Activated naive CD4-positive, alpha-beta T cell treated with anti-CD3 and anti-CD28 coated beads for 36 hours (primary cell): ENCODE data around the gene IFIT2. TPM values are rescaled to one million over a fixed set of nuclear protein-coding genes. Genes with fewer than 3 reads are reported as not detected.

Experiments
- CTCF ChIA-PET: fragments of 350-600 bp; sonication (Branson Sonifier 250); formaldehyde crosslinking; loops from one replicate; lab custom pipeline; 2021; ENCODE audit warnings: antibody characterized with exemption; lab: Charles Lee
- DNase-seq: peaks from one replicate; pipeline ENCODE4 v3.0.0-alpha.2; 2020
- H3K27ac Mint-ChIP-seq: one replicate; pipeline ENCODE4 v1.8.0; 2021; ENCODE audit warnings: mild to moderate bottlenecking, mixed read lengths
- H3K27me3 Mint-ChIP-seq: one replicate; pipeline ENCODE4 v1.8.0; 2021; ENCODE audit warnings: low read depth, mixed read lengths
- H3K36me3 Mint-ChIP-seq: one replicate; pipeline ENCODE4 v1.8.0; 2021; ENCODE audit warnings: low read depth, mixed read lengths
- H3K4me1 Mint-ChIP-seq: one replicate; pipeline ENCODE4 v1.8.0; 2021; ENCODE audit warnings: low read depth, mixed read lengths
- H3K4me3 Mint-ChIP-seq: one replicate; pipeline ENCODE4 v1.8.0; 2021; ENCODE audit warnings: mild to moderate bottlenecking, moderate library complexity, mixed read lengths
- H3K9me3 Mint-ChIP-seq: one replicate; pipeline ENCODE4 v1.8.0; 2021; ENCODE audit warnings: mixed read lengths
- intact Hi-C: fragments of 100-400 bp; cut with micrococcal nuclease; formaldehyde crosslinking; loops from one replicate; pipeline ENCODE4 v1.15.1; 2023
- total RNA-seq, 2 experiments: library from RNA; stranded (reverse); gene quantifications; one replicate each; pipeline ENCODE4 v1.2.3, GENCODE V29; 2021

IFIT2 gene
- total RNA-seq, 2 experiments from 2014 or later, result 35.7 to 39.4 TPM

DNA sequence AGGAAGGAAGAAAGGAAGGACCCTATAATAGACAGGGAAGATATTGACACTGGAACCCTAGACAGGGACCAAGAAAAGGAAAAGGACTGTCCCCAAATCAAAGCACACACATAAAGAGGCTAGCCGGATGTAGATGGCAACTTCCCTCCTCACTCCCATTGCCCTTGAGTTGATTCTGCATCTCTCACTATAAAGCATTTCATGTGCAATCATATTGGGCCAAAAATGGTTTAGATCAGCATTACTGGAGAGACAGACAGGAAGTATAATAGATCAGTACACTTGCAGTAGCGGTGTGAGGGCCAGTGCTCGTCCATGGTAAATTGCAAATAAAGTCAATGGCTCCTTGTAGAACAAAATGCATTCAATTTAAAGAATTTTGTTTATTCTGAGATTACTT is 34.4 kb downstream of the IFIT2 start:
- Mint-ChIP-seq H3K4me3 (no peak overlapping the region), H3K4me1 (peaks cover 55% of the 10 kb centered on the region), H3K27me3 (peaks cover 8% of the 10 kb centered on the region), H3K9me3 (no peaks in the 10 kb centered on the region), H3K27ac (no peak overlapping the region), H3K36me3 (peaks cover 2% of the 10 kb centered on the region)
- intact Hi-C loops, result no loop called here
- CTCF ChIA-PET, result interaction anchor here (1.1 kb wide), 1 partner anchor 82 kb away, joined by 3 read pairs; no protein-coding TSS in a partner anchor
- DNase-seq, result no peak

DNA sequence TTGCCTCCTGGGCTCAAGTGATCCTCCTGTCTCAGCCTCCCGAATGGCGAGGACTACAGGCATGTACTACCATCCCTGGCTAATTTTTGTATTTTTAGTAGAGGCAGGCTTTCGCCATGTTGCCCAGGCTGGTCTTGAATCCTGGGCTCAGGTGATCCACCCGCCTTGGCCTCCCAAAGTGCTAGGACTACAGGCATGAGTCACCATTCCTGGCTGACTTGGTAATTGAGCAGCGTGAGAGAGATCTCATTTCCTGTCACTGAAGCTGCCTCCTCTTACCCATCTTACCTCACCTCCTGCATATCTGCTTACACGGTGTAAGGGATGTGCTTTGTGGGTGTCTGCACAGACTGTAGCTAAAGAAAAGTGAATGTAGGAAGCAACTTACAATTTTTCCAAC is 35.6 kb downstream of the IFIT2 start:
- Mint-ChIP-seq H3K9me3 (no peaks in the 10 kb centered on the region), H3K27me3 (peaks cover 8% of the 10 kb centered on the region), H3K36me3 (peaks cover 2% of the 10 kb centered on the region), H3K4me3 (peak overlapping the region; percentile 10), H3K4me1 (peaks cover 43% of the 10 kb centered on the region), H3K27ac (no peak overlapping the region)
- DNase-seq, result peak; percentile 76
- CTCF ChIA-PET, result interaction anchor here (0.8 to 3.3 kb wide), 5 partner anchors 14 to 81 kb away, joined by 3 to 12 read pairs (median 3); partner anchors contain the start of gene IFIT1
- intact Hi-C loops, result no loop called here

DNA sequence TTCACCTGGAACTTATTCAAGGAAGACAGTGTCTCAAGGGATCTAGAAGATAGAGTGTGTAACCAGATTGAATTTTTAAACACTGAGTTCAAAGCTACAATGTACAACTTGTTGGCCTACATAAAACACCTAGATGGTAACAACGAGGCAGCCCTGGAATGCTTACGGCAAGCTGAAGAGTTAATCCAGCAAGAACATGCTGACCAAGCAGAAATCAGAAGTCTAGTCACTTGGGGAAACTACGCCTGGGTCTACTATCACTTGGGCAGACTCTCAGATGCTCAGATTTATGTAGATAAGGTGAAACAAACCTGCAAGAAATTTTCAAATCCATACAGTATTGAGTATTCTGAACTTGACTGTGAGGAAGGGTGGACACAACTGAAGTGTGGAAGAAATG is 36.9 kb downstream of the IFIT2 start:
- Mint-ChIP-seq H3K27ac (no peak overlapping the region), H3K27me3 (peaks cover 6% of the 10 kb centered on the region), H3K36me3 (peaks cover 2% of the 10 kb centered on the region), H3K4me1 (peaks cover 31% of the 10 kb centered on the region), H3K9me3 (no peaks in the 10 kb centered on the region), H3K4me3 (no peak overlapping the region)
- intact Hi-C loops, result no loop called here
- no peak for DNase-seq
- CTCF ChIA-PET, result interaction anchor here (1.1 to 3.3 kb wide), 3 partner anchors 25 to 54 kb away, joined by 3 to 12 read pairs (median 3); partner anchors contain the start of gene IFIT1

DNA sequence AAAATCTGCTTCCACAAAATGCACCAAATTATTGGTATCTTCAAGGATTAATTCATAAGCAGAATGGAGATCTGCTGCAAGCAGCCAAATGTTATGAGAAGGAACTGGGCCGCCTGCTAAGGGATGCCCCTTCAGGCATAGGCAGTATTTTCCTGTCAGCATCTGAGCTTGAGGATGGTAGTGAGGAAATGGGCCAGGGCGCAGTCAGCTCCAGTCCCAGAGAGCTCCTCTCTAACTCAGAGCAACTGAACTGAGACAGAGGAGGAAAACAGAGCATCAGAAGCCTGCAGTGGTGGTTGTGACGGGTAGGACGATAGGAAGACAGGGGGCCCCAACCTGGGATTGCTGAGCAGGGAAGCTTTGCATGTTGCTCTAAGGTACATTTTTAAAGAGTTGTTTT is 38.0 kb downstream of the IFIT2 start:
- Mint-ChIP-seq H3K36me3 (peaks cover 2% of the 10 kb centered on the region), H3K4me3 (no peak overlapping the region), H3K4me1 (peaks cover 25% of the 10 kb centered on the region), H3K9me3 (no peaks in the 10 kb centered on the region), H3K27ac (no peak overlapping the region), H3K27me3 (peaks cover 6% of the 10 kb centered on the region)
- intact Hi-C loops, result no loop called here
- DNase-seq, result no peak
- CTCF ChIA-PET, result interaction anchor here (0.7 to 3.3 kb wide), 3 partner anchors 13 to 260 kb away, joined by 3 to 12 read pairs (median 3); no protein-coding TSS in a partner anchor

DNA sequence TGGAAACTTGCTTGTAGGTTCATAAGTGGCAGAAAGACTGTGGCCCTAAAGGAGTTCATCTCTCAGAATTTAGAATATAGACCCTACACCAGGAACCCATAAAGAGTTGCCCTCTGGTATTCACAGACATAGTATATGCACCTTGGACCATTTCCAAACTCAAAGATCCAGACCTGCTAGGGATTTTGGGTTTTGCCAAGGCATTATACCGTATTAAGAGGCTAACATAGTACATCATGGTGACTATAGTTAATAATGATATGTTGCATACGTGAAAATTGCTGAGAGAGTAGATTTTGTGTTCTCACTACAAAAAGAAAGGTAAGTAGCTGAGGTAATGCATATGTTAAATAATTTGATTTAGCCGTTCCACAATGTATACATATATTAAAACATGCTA is 39.8 kb downstream of the IFIT2 start:
- H3K4me1 Mint-ChIP-seq, result peaks cover 10% of the 10 kb centered on the region
- DNase-seq, result no peak
- CTCF ChIA-PET, result no interaction called here
- no peak overlapping the region for H3K27ac Mint-ChIP-seq
- H3K9me3 Mint-ChIP-seq, result no peaks in the 10 kb centered on the region
- no peaks in the 10 kb centered on the region for H3K27me3 Mint-ChIP-seq
- H3K4me3 Mint-ChIP-seq, result no peak overlapping the region
- peaks cover 2% of the 10 kb centered on the region for H3K36me3 Mint-ChIP-seq
- intact Hi-C loops, result no loop called here

DNA sequence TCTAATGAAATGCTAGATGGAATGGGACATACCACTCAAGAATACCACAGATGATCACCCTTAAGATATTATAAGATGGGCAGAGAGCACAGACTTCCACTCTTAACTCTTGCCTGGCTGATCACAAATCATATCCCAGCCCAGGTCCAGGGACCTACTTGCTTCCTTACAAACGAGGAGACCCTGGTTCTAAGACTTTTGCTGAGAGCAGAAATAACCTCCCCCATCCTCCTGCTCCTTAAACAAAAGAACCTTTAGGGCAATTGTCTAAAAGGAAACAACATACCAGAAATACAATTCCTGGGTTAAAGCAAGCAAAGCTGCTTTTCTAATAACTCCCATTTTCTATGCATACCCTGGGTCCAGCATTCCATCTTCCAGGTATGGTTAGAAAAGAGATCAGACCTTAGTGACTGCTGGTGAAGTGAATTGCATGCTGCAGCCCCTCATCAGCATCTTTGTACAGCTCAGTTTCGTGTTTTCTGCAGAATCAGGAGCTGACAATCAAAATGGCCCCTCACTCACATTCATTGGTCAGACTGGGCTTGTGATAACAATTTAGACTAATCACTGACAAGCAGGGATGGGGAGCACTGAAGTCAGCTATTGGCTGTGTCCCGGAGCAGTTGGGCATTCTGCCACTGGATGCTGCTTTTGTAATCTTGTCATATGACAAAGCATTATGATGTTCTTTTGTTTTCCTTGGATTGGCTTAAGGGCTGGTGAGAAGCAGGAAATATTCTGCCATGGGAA is 40.5 kb downstream of the IFIT2 start:
- CTCF ChIA-PET, result no interaction called here
- no peak overlapping the region for H3K27ac Mint-ChIP-seq
- H3K4me1 Mint-ChIP-seq, result peaks cover 7% of the 10 kb centered on the region
- peaks cover 2% of the 10 kb centered on the region for H3K36me3 Mint-ChIP-seq
- no peak for DNase-seq
- intact Hi-C loops, result no loop called here
- no peaks in the 10 kb centered on the region for H3K27me3 Mint-ChIP-seq
- H3K4me3 Mint-ChIP-seq, result no peak overlapping the region
- no peaks in the 10 kb centered on the region for H3K9me3 Mint-ChIP-seq

DNA sequence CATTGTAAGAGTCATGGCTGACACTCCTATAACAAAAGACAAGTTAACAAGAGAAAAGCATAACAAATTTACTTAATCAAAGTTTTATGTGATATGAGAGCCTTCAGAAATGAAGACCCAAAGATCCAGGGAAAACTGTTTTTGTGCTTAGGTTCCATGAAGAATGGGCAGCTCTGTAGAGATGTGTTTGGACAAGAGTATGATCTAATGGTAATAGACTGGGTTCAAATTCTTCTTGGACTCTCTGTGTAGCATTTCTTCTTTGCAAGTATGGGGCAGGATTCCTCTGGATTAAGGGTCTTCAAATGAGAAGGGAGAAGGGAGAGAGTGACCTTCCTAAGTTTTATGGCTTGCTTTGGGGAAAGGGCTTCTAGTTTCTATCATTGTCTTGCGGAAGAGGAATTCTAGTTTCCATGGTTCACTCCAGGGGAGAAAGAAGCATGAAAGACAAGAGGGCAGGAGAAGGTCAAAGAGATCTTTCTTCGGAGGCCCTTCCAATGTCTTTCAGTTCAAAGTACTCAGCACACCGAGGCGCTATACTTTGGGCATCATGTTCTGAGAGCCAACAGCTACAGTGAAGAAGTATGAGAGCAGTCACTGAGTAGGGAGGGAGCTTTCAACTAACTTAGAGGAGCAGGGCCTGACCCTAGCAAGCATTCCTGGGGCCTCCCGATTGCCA is 41.4 kb downstream of the IFIT2 start:
- Mint-ChIP-seq H3K27me3 (no peaks in the 10 kb centered on the region), H3K36me3 (peaks cover 2% of the 10 kb centered on the region), H3K9me3 (no peaks in the 10 kb centered on the region), H3K4me1 (peaks cover 8% of the 10 kb centered on the region), H3K4me3 (no peak overlapping the region), H3K27ac (no peak overlapping the region)
- intact Hi-C loops, result no loop called here
- CTCF ChIA-PET, result no interaction called here
- no peak for DNase-seq

DNA sequence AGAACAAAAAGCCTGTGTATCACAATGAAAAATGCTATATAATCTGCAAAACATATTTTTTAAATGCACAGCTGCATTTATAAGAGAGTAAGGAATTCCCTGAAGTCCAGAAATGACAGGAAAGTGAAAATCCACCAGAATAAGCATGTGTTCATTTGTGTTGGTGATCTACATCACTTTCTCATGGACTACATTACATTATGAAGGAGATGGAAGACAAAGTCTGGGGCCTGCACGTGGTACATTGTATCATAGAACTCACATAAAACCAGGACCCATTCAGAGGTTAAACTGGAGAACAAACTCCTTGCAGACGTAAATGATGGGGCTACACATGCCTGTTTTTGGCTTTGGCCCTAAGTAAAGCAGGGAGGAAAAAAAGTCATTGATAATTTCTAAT is 42.3 kb downstream of the IFIT2 start:
- H3K4me1 Mint-ChIP-seq, result peaks cover 14% of the 10 kb centered on the region
- H3K4me3 Mint-ChIP-seq, result no peak overlapping the region
- DNase-seq, result no peak
- no peak overlapping the region for H3K27ac Mint-ChIP-seq
- CTCF ChIA-PET, result no interaction called here
- H3K9me3 Mint-ChIP-seq, result no peaks in the 10 kb centered on the region
- intact Hi-C loops, result no loop called here
- H3K36me3 Mint-ChIP-seq, result peaks cover 2% of the 10 kb centered on the region
- H3K27me3 Mint-ChIP-seq, result no peaks in the 10 kb centered on the region

DNA sequence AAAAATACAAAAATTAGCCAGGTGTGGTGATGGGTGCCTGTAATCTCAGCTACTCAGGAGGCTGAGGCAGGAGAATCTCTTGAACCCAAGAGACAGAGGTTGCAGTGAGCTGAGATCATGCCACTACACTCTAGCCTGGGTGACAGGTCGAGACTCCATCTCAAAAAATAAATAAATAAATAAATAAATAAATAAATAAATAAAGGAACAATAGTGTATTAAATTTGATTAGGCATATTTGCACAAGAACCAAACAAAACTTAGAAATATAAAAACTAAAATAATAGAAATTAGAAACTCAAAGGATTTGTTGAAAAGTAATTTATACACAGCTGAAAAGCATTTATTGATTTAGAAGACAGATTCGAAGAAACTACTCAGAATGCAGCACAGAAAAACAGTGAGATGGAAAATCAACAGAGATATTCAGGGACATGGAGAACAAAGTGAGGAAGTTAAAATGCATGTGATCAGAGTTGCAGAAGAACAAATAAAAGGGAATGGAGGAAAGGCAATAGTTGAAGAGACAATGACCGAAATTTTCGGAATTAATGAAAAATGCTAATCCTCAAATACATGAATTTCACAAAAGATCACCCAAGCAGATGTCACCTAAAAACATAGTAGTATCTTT is 43.6 kb downstream of the IFIT2 start:
- H3K27me3 Mint-ChIP-seq, result peaks cover 2% of the 10 kb centered on the region
- H3K36me3 Mint-ChIP-seq, result no peaks in the 10 kb centered on the region
- H3K4me3 Mint-ChIP-seq, result no peak overlapping the region
- H3K27ac Mint-ChIP-seq, result no peak overlapping the region
- no peaks in the 10 kb centered on the region for H3K9me3 Mint-ChIP-seq
- CTCF ChIA-PET, result interaction anchor here (1.0 kb wide), 1 partner anchor 24 kb away, joined by 3 read pairs; no protein-coding TSS in a partner anchor
- peaks cover 18% of the 10 kb centered on the region for H3K4me1 Mint-ChIP-seq
- no peak for DNase-seq
- intact Hi-C loops, result no loop called here

DNA sequence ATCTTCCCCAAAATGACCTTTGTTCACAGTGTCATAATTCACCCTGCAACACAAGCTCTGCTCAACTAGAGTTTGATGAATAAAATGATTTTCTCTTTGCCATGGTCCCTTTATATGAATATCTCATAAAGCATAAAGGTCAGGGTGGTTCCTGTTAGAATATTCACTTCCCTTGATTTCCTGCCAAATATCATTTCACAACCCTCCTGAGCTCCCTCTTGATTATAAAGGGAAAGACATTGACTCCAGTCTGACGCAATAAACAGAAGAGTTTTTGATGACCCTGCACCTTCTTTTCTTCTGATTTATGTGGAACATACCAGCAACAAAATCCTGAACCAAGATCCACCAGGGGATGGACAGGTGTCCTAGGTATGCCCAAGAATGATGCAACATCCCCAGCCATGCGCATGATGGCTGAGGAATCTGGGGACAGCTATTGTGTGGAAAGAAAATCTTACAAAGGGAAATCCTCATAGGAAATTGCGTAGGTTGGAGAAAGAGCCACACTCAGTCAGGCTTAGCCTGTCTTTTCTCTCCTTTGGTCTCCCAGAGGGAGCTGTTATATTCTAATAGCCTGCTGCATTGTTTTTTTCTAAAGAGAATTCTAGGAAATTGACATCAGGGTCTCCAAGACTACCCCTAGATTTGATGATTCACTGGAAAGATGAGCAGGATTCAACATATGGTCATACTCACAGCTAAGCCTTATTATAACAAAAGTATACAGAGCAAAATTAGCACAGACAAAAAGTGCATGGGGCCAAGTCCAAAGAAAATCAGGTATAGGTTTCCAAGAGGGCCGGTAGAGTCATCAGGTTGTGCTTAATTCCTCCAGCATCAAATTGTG is 44.8 kb downstream of the IFIT2 start:
- Mint-ChIP-seq H3K9me3 (no peaks in the 10 kb centered on the region), H3K4me1 (peaks cover 30% of the 10 kb centered on the region), H3K4me3 (no peak overlapping the region), H3K36me3 (no peaks in the 10 kb centered on the region), H3K27ac (no peak overlapping the region), H3K27me3 (peaks cover 2% of the 10 kb centered on the region)
- no peak for DNase-seq
- CTCF ChIA-PET, result interaction anchor here (1.0 to 1.6 kb wide), 2 partner anchors 17 to 22 kb away, joined by 3 to 8 read pairs; no protein-coding TSS in a partner anchor
- intact Hi-C loops, result no loop called here

DNA sequence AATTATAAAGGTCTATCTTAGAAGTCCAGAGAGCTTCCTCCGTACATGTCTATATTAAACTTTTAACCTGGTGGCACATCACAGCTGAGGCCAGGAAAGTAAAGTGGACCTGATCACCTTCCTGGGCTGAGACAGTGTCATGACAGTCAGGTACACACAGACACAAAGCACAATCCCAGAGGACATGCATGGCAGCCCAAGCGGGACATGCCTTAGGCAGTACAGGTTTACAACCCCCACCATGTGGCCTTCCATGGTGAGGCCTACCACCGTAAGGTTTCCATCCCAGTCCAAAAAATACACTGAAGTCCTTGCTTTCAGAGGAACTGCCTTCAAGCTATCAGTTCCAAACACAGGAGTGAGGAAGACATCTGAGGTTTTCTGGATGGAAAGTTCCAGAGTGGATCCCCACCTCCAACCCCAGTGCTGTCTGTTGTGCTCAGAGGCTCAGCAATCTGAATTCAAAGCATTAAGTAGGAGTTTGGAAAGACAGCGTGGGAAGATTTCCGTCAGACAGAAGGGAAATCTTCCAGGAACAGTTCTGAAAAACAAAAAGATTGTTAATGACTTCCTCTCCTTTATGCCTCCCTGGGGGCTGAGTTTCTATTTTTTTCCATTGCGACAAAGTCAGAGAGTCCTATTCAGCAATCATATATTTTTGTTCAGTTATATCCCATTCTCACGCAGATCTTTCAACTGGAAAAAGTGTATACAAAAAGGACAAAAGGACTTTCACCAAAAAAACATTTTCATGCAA is 46.0 kb downstream of the IFIT2 start:
- intact Hi-C loops, result no loop called here
- H3K9me3 Mint-ChIP-seq, result no peaks in the 10 kb centered on the region
- no peak overlapping the region for H3K4me3 Mint-ChIP-seq
- H3K27ac Mint-ChIP-seq, result no peak overlapping the region
- H3K4me1 Mint-ChIP-seq, result peaks cover 37% of the 10 kb centered on the region
- H3K27me3 Mint-ChIP-seq, result peaks cover 2% of the 10 kb centered on the region
- H3K36me3 Mint-ChIP-seq, result no peaks in the 10 kb centered on the region
- DNase-seq, result no peak
- CTCF ChIA-PET, result interaction anchor here (0.7 to 1.6 kb wide), 2 partner anchors 16 to 22 kb away, joined by 6 to 8 read pairs; no protein-coding TSS in a partner anchor
